HCT116 (cell line): ENCODE data around the gene DIDO1. TPM values are rescaled to one million over a fixed set of nuclear protein-coding genes. Genes with fewer than 3 reads are reported as not detected.

Source experiments
- ATAC-seq: fragments of 200-7000 bp; cut with Tn5 transposase; 2 replicates; pipeline ENCODE4 v1.9.1; 2020; ENCODE audit warnings: mild to moderate bottlenecking, moderate library complexity
- BruUV-seq: library from RNA; stranded (reverse); fragments of 400-500 nt; replicated peaks from 2 replicates; lab custom pipeline; 2021; lab: Mats Ljungman, UMichigan
- CTCF ChIA-PET: fragments of 300-600 bp; sonication (Branson Sonifier 250); formaldehyde crosslinking; loops from one replicate; lab custom pipeline; 2021; ENCODE audit warnings: antibody characterized with exemption; lab: Charles Lee
- POLR2A ChIA-PET: fragments of 300-600, 350-600 bp; sonication (Branson Sonifier 250); formaldehyde crosslinking; loops from one replicate; lab custom pipeline; 2021; ENCODE audit warnings: antibody characterized with exemption; lab: Charles Lee
- RAD21 ChIA-PET, 2 experiments: fragments of 300-600 bp; sonication (Branson Sonifier 250); formaldehyde crosslinking; loops; one replicate each; lab custom pipeline; 2023; ENCODE audit warnings: low total read pairs in 2 of 2; ENCODE audit not compliant: uncharacterized antibody in 2 of 2, unreplicated experiment in 2 of 2, low non-redundant PET in 1 of 2; lab: Charles Lee
- DNase-seq: peaks from one replicate; pipeline ENCODE4 v3.0.0-alpha.2; 2010; ENCODE audit warnings: low read depth, low spot score
- H2AFZ ChIP-seq: fragments of 200-600 bp; shearing (Covaris generic), sonication (generic); 2 replicates; pipeline ENCODE4 v1.6.1; 2017; ENCODE audit warnings: low read depth, mixed run types, mixed read lengths, antibody characterized with exemption, low read length; ENCODE audit not compliant: poor library complexity, severe bottlenecking
- H3K27ac ChIP-seq: 2 replicates; pipeline ENCODE4 v1.5.1; 2012; ENCODE audit warnings: low read depth, low read length
- H3K27me3 ChIP-seq: fragments of 200-600 bp; sonication (generic); 2 replicates; pipeline ENCODE4 v1.6.1; 2016; ENCODE audit warnings: mixed run types, low read length, mixed read lengths; ENCODE audit not compliant: insufficient read depth
- H3K36me3 ChIP-seq, 2 experiments: fragments of 200-500 bp in 1 of 2; fragments of 200-600 bp in 1 of 2; sonication (Bioruptor generic) in 1 of 2; sonication (generic) in 1 of 2; 2 replicates each; pipeline versions ENCODE4 v1.5.1 to v1.6.1; 2014 to 2016; ENCODE audit warnings: low read length in 2 of 2, inconsistent platforms in 1 of 2, mixed read lengths in 1 of 2, mixed run types in 1 of 2; ENCODE audit not compliant: insufficient read depth in 2 of 2, control insufficient read depth in 1 of 2
- H3K4me1 ChIP-seq, 2 experiments: fragments of 200-600 bp in 1 of 2; sonication (generic) in 1 of 2; 2 replicates each; pipeline versions ENCODE4 v1.5.1 to v1.6.1; 2012 to 2017; ENCODE audit warnings: low read length in 2 of 2, inconsistent platforms in 1 of 2, mild to moderate bottlenecking in 1 of 2, mixed read lengths in 1 of 2, mixed run types in 1 of 2, moderate library complexity in 1 of 2; ENCODE audit not compliant: insufficient read depth in 2 of 2, control insufficient read depth in 1 of 2
- H3K4me2 ChIP-seq: fragments of 200-600 bp; sonication (generic); 2 replicates; pipeline ENCODE4 v1.6.1; 2017; ENCODE audit warnings: mixed run types, low read length, mixed read lengths
- H3K4me3 ChIP-seq, 2 experiments: fragments of 200-600 bp in 1 of 2; sonication (generic) in 1 of 2; replicated peaks in 1 of 2; 2 replicates each; pipeline ENCODE4 v1.5.1; 2011 to 2016; ENCODE audit warnings: low read length in 2 of 2, control low read depth in 1 of 2, low read depth in 1 of 2, mild to moderate bottlenecking in 1 of 2, mixed read lengths in 1 of 2, mixed run types in 1 of 2
- H3K79me2 ChIP-seq: fragments of 200-600 bp; sonication (generic); 2 replicates; pipeline ENCODE4 v1.6.1; 2017; ENCODE audit warnings: mild to moderate bottlenecking, mixed run types, low read length, moderate library complexity, mixed read lengths; ENCODE audit not compliant: insufficient read depth
- H3K9ac ChIP-seq: fragments of 200-600 bp; sonication (generic); 2 replicates; pipeline ENCODE4 v1.6.1; 2016; ENCODE audit warnings: low read length, mixed read lengths
- H3K9me2 ChIP-seq: fragments of 200-600 bp; sonication (generic), shearing (Covaris generic); 2 replicates; pipeline ENCODE4 v1.6.1; 2017; ENCODE audit warnings: mixed run types, mild to moderate bottlenecking, moderate library complexity; ENCODE audit not compliant: insufficient read depth
- H3K9me3 ChIP-seq, 2 experiments: fragments of 200-500 bp in 1 of 2; fragments of 200-600 bp in 1 of 2; sonication (Bioruptor generic) in 1 of 2; sonication (generic) in 1 of 2; 2 replicates each; pipeline ENCODE4 v1.6.1; 2014 to 2017; ENCODE audit warnings: low read length in 2 of 2, mixed read lengths in 2 of 2, inconsistent platforms in 1 of 2, low read depth in 1 of 2, mild to moderate bottlenecking in 1 of 2, mixed run types in 1 of 2, moderate library complexity in 1 of 2; ENCODE audit not compliant: control insufficient read depth in 1 of 2, insufficient read depth in 1 of 2
- H4K20me1 ChIP-seq: fragments of 200-600 bp; sonication (generic), shearing (Covaris generic); 2 replicates; pipeline ENCODE4 v1.6.1; 2017; ENCODE audit warnings: mixed run types, mild to moderate bottlenecking, moderate library complexity; ENCODE audit not compliant: insufficient read depth
- ATF3 ChIP-seq: IDR thresholded peaks from 2 replicates; pipeline ENCODE4 v1.6.1; 2012
- CBX3 ChIP-seq: IDR thresholded peaks from 2 replicates; pipeline ENCODE4 v1.6.1; 2012; ENCODE audit warnings: low read depth
- CEBPB ChIP-seq: IDR thresholded peaks from 2 replicates; pipeline ENCODE4 v1.6.1; 2012; ENCODE audit warnings: low read depth
- CTCF ChIP-seq, 3 experiments: fragments of 200-600 bp in 1 of 3; sonication (generic) in 1 of 3; IDR thresholded peaks in 2 of 3; conservative IDR thresholded peaks in 1 of 3; 2 replicates each; pipeline ENCODE4 v1.5.1; 2012 to 2017; ENCODE audit warnings: low read depth in 2 of 3, low read length in 2 of 3, antibody characterized with exemption in 1 of 3, borderline replicate concordance in 1 of 3, control low read depth in 1 of 3, mild to moderate bottlenecking in 1 of 3, mixed read lengths in 1 of 3, mixed run types in 1 of 3, moderate library complexity in 1 of 3; ENCODE audit not compliant: insufficient read depth in 1 of 3
- ELF1 ChIP-seq: IDR thresholded peaks from 2 replicates; pipeline ENCODE4 v1.6.1; 2012; ENCODE audit warnings: low read depth, borderline replicate concordance
- EZH2phosphoT487 ChIP-seq: fragments of 200-600 bp; IDR thresholded peaks from 2 replicates; pipeline ENCODE4 v1.6.1; 2018; ENCODE audit warnings: antibody characterized with exemption, borderline replicate concordance
- JUND ChIP-seq: IDR thresholded peaks from 2 replicates; pipeline ENCODE4 v1.6.1; 2012
- MAX ChIP-seq: IDR thresholded peaks from 2 replicates; pipeline ENCODE4 v1.6.1; 2012
- POLR2AphosphoS5 ChIP-seq: IDR thresholded peaks from 2 replicates; pipeline ENCODE4 v1.6.1; 2011; ENCODE audit warnings: mild to moderate bottlenecking, low read depth, low read length, moderate library complexity
- REST ChIP-seq: IDR thresholded peaks from 2 replicates; pipeline ENCODE4 v1.6.1; 2012; ENCODE audit warnings: low read depth
- SIN3A ChIP-seq: IDR thresholded peaks from 2 replicates; pipeline ENCODE4 v1.6.1; 2012; ENCODE audit warnings: low read depth
- SRF ChIP-seq: IDR thresholded peaks from 2 replicates; pipeline ENCODE4 v1.6.1; 2012; ENCODE audit warnings: low read depth
- ZBTB33 ChIP-seq: IDR thresholded peaks from 2 replicates; pipeline ENCODE4 v1.6.1; 2011; ENCODE audit warnings: mild to moderate bottlenecking, low read length, moderate library complexity; ENCODE audit not compliant: insufficient replicate concordance; ENCODE audit errors: extremely low read depth
- ZNF274 ChIP-seq: fragments of 200-500 bp; sonication (Bioruptor generic); IDR thresholded peaks from 2 replicates; pipeline ENCODE4 v1.6.1; 2014; ENCODE audit warnings: mild to moderate bottlenecking, low read depth, low read length, inconsistent platforms
- intact Hi-C: fragments of 100-400 bp; cut with micrococcal nuclease; formaldehyde crosslinking; loops from 2 replicates; pipeline ENCODE4 v1.10.0; 2022
- total RNA-seq: library from RNA; stranded (reverse); gene quantifications from one replicate; pipeline ENCODE4 v1.2.1, GENCODE V29; 2021; ENCODE audit not compliant: unreplicated experiment

Gene DIDO1
- total RNA-seq, 1 experiment from 2014 or later = 41.4 TPM

- ChIA-PET RAD21 (no interaction called here), POLR2A (no interaction called here), CTCF (no interaction called here)
- H4K20me1 ChIP-seq = peaks cover 9% of the 10 kb centered on the region; the same call in 1 of the 2 replicates
- no TSS peak for BruUV-seq
- H3K79me2 ChIP-seq = peaks cover 24% of the 10 kb centered on the region
- H3K4me1 ChIP-seq = peaks cover 7 to 16% of the 10 kb centered on the region in 2 experiments; a peak in 3 of 4 replicates
- no peak for DNase-seq
- peak overlapping the region; percentile 99 for H3K4me2 ChIP-seq
- no peaks in the 10 kb centered on the region for H3K27me3 ChIP-seq
- H3K4me3 ChIP-seq = peak overlapping the region; percentile 60 to 75
- H3K9me3 ChIP-seq = peaks cover 0 to 4% of the 10 kb centered on the region in 2 experiments; a peak in 1 of 4 replicates
- H3K36me3 ChIP-seq = peaks cover 11 to 12% of the 10 kb centered on the region in 2 experiments; a peak in 2 of 4 replicates
- no peaks in the 10 kb centered on the region for H3K9me2 ChIP-seq
- peak overlapping the region; percentile 68 for H3K27ac ChIP-seq
- TF ChIP-seq ZNF274 (no peak), JUND (no peak), SIN3A (no peak), ELF1 (no peak), ATF3 (no peak), MAX (no peak), CBX3 (no peak), SRF (no peak), EZH2phosphoT487 (no peak), CTCF (IDR thresholded peaks at IDR 0.05 in 2 of 3, conservative IDR thresholded peaks at IDR 0.05 in 1 of 3; ENCODE audit: borderline replicate concordance in 1 of 3, insufficient read depth in 1 of 3, low read depth in 2 of 3, low read length in 2 of 3) (no peak), ZBTB33 (no peak), CEBPB (no peak), POLR2AphosphoS5 (no peak), REST (no peak)
- H2AFZ ChIP-seq = no peak overlapping the region
- peak overlapping the region; percentile 75 for H3K9ac ChIP-seq
- intact Hi-C loops = no loop called here
- ATAC-seq = peak; percentile 6; the same call in 1 of the 2 replicates
Observed at GRCh38 chr20:62860391-62860923, 65.8 kb downstream of the DIDO1 start.
